GM12891 (cell line): ENCODE data around the gene CFAP97D1. TPM values are rescaled to one million over a fixed set of nuclear protein-coding genes. Genes with fewer than 3 reads are reported as not detected.

Source experiments
- DNase-seq: peaks from one replicate; pipeline ENCODE4 v3.0.0; 2011; ENCODE audit warnings: low spot score; ENCODE audit not compliant: insufficient read length
- FAIRE-seq: peaks from 2 replicates; lab custom pipeline; 2011; peaks lifted over from hg19 to GRCh38; lab: Jason Lieb, UNC
- PAX5 ChIP-seq: IDR thresholded peaks from 2 replicates; pipeline ENCODE4 v1.6.1; 2011; ENCODE audit warnings: low read length, moderate library complexity, mild to moderate bottlenecking; ENCODE audit not compliant: insufficient read depth, severe bottlenecking
- POLR2A ChIP-seq: IDR thresholded peaks from 2 replicates; pipeline ENCODE4 v1.6.1; 2011; ENCODE audit warnings: low read depth, low read length, control low read depth
- POLR2AphosphoS5 ChIP-seq: IDR thresholded peaks from 2 replicates; pipeline ENCODE4 v1.6.1; 2011; ENCODE audit warnings: low read depth, low read length, control low read depth
- POU2F2 ChIP-seq: IDR thresholded peaks from 2 replicates; pipeline ENCODE4 v1.6.1; 2011; ENCODE audit warnings: low read depth, mild to moderate bottlenecking, control low read depth, low read length, moderate library complexity
- SPI1 ChIP-seq: IDR thresholded peaks from 2 replicates; pipeline ENCODE4 v1.6.1; 2011; ENCODE audit warnings: low read depth, low read length, control low read depth
- TAF1 ChIP-seq: IDR thresholded peaks from 2 replicates; pipeline ENCODE4 v1.6.1; 2011; ENCODE audit warnings: low read depth, low read length, control low read depth
- polyA plus RNA-seq: library from polyadenylated mRNA; unstranded; fragments of >200 nt; gene quantifications from one replicate; pipeline ENCODE4 v1.2.1, GENCODE V29; 2012; ENCODE audit warnings: low read depth, missing spikeins, inconsistent platforms; ENCODE audit not compliant: missing spikeins

Gene CFAP97D1
- not detected for polyA plus RNA-seq

DNA sequence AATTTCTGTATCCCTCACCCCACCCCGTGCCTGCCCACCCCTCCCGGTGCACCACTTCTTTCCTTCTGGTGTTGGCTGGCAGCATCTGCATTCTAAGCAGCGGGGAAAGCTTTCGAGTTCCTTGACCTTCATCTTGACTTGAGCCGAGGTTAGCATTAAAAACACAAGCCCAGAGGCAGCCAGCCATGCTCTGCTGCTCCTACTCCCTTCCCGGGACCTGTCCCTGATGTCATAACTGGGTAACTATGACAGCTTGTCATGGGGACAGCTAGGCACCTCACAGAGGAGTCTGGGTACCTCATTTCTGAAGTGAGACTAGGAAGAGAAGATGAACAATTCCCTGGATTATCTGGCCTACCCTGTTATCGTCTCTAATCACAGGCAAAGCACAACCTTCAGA, at the start of gene CFAP97D1:
Gene CFAP97D1, plus strand, starts transcription at position 301 of the 400 bp plus-strand sequence. Its CDS starts 28 bp downstream, at position 329.
- no peak for TF ChIP-seq TAF1
- no peak for FAIRE-seq
- no peak for DNase-seq

DNA sequence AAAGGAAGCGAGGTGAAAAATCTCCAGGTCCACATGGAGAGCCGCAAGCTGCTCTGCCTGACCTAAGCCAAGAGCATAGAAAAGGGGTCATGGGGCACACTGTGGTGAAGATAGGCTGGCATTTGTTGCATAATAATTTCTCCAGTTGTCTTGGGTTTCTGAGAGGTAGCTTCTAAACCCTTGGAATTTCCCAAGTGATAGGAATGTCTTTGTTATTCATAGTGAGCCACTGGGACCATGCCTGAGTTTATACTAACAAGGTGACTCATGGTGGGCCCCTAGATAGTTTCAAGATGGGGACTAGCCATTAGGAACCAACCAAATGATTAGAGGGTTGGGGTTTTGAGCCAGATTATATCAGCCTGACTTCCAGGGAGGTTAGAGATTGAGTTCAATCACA, 47.3 kb upstream of the CFAP97D1 start:
- FAIRE-seq (no peak), DNase-seq (no peak)
- TF ChIP-seq POLR2A (no peak), PAX5 (no peak), POLR2AphosphoS5 (no peak), POU2F2 (no peak), TAF1 (no peak), SPI1 (no peak)

DNA sequence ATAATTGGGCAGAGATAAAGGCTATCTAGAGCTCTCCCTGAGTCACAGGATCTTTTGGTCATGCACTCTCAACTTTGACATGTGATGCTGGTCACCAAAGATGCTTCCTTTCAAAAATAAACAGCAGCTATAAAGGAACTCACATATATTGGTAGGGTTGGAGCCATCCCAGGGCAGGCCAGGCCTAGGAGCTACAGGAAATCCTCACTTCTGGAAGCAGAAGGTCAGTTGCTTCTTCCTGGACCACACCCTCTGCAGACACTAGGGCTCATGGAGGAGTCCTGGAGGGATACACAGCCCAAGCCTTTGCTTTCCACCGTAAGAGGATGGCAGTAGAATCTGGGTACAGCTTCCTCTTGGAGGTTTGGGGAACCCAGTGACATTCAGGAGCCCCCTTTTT, 46.3 kb upstream of the CFAP97D1 start:
- no peak for FAIRE-seq
- TF ChIP-seq POU2F2 (no peak), PAX5 (no peak)
- DNase-seq: no peak

DNA sequence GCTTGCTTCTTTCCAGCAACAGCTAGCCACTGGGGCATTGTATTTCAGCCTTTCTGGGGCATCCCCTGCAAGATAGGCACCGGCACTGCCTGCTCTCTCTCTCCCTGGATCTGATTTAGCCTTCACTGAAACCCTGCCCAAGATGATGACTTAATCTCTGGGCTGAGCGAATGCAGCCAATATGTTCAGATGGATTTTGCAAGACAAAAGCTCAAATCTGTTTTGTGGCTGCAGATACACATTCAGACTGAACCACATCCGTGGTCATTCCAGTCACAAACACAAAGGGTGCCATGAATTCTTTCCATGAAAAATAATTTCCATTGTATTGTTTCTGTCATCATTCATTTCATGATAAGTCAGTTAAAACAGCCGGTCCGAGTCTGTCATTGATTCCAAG, 45.9 kb upstream of the CFAP97D1 start:
- FAIRE-seq (no peak), DNase-seq (no peak)
- no peak for TF ChIP-seq POLR2A
- TF ChIP-seq POLR2AphosphoS5: no peak
- no peak for TF ChIP-seq POU2F2
- no peak for TF ChIP-seq PAX5
- no peak for TF ChIP-seq SPI1

- no peak for FAIRE-seq
- no peak for TF ChIP-seq POLR2AphosphoS5
- TF ChIP-seq POLR2A: no peak
- no peak for TF ChIP-seq SPI1
- no peak for TF ChIP-seq TAF1
- no peak for TF ChIP-seq PAX5
- no peak for TF ChIP-seq POU2F2
- DNase-seq: no peak
Measured at GRCh38 chr17:43736389-43736788, 43.8 kb upstream of the CFAP97D1 start.

DNA sequence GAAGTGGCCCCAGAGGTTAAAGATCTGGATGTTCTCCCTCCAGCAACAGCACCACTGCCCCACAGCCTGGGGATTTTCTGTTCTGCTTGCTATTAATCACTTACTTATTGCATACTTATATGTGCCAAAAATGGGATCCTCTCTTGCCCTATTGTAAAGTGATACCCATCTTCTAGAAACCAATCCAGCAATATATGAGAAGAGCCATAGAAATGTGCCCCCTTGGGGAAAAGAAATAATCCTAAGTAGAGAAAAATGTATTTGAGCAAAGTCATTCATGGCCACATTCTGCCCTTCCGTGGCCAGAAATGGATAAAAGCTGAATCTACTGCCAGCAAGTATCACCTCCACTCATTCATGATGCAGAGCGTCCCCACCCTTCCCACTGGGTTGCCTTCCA, 42.5 kb upstream of the CFAP97D1 start:
- no peak for TF ChIP-seq POU2F2
- TF ChIP-seq POLR2AphosphoS5: no peak
- no peak for TF ChIP-seq TAF1
- no peak for TF ChIP-seq SPI1
- TF ChIP-seq PAX5: no peak
- no peak for TF ChIP-seq POLR2A
- no peak for DNase-seq
- no peak for FAIRE-seq

GRCh38 chr17:43740541-43740940, 39.7 kb upstream of the CFAP97D1 start:
- DNase-seq (no peak), FAIRE-seq (no peak)
- TF ChIP-seq POLR2A (no peak), POLR2AphosphoS5 (no peak), POU2F2 (no peak), SPI1 (no peak), PAX5 (no peak), TAF1 (no peak)

GRCh38 chr17:43741636-43742035, 38.6 kb upstream of the CFAP97D1 start:
- TF ChIP-seq SPI1 (no peak), PAX5 (no peak), POU2F2 (no peak), TAF1 (no peak), POLR2AphosphoS5 (no peak), POLR2A (no peak)
- DNase-seq (no peak), FAIRE-seq (no peak)

GRCh38 chr17:43745541-43745940, 34.7 kb upstream of the CFAP97D1 start:
- no peak for FAIRE-seq
- DNase-seq: no peak
- no peak for TF ChIP-seq POU2F2

DNA sequence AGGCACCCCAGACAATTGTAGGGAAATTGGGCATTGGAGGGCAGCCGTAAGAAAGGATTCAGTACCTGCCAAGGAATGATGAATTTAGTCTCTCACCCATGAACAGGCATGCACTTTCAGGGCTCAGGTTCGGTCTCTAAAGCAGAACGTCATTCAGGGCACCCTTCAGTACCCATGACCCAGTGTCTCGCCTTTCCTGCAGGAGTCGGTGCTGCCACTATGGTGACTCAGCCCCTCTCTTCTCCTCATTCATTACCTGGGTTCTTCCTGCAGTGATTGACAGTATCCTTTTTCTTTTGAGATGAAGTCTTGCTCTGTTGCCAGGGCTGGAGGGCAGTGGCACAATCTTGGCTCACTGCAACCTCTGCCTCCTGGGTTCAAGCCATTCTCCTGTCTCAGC, 30.1 kb upstream of the CFAP97D1 start:
- FAIRE-seq (no peak), DNase-seq (no peak)
- TF ChIP-seq POLR2A (no peak), TAF1 (no peak), POU2F2 (no peak), SPI1 (no peak), POLR2AphosphoS5 (no peak), PAX5 (no peak)

- no peak for DNase-seq
- TF ChIP-seq TAF1 (no peak), SPI1 (no peak), PAX5 (no peak), POLR2A (no peak), POLR2AphosphoS5 (no peak), POU2F2 (no peak)
- no peak for FAIRE-seq
Measured at GRCh38 chr17:43753493-43754129, 26.6 kb upstream of the CFAP97D1 start.
